H1 (cell line): ENCODE measurements around the gene OR51B5.

Experiments used
- ATF2 ChIP-seq: IDR thresholded peaks from 2 replicates; pipeline ENCODE4 v1.6.1; 2012; ENCODE audit warnings: low read length, inconsistent platforms
- CTCF ChIP-seq, 3 experiments: IDR thresholded peaks; 1 replicate in 2 of 3; 2 replicates in 1 of 3; pipeline versions ENCODE4 v1.5.1 to v1.6.1; 2011; ENCODE audit warnings: low read length in 3 of 3, mild to moderate bottlenecking in 3 of 3, inconsistent platforms in 2 of 3, low read depth in 1 of 3, moderate library complexity in 1 of 3; ENCODE audit not compliant: insufficient read depth in 1 of 3; ENCODE audit errors: control extremely low read depth in 1 of 3
- EZH2 ChIP-seq: fragments of 200-600 bp; sonication (generic); IDR thresholded peaks from 2 replicates; pipeline ENCODE4 v1.7.1; 2012; ENCODE audit warnings: low read depth, mild to moderate bottlenecking, moderate library complexity, low read length, inconsistent platforms; ENCODE audit not compliant: severe bottlenecking
- SIN3A ChIP-seq, 2 experiments: IDR thresholded peaks in 1 of 2; conservative IDR thresholded peaks in 1 of 2; 2 replicates each; pipeline ENCODE4 v1.6.1; 2011 to 2012; ENCODE audit warnings: low read length in 2 of 2, improper control_type of control experiment in 1 of 2, low read depth in 1 of 2, mild to moderate bottlenecking in 1 of 2
- SRF ChIP-seq: IDR thresholded peaks from 2 replicates; pipeline ENCODE4 v1.6.1; 2011; ENCODE audit warnings: mild to moderate bottlenecking, low read depth, low read length, moderate library complexity
- TCF12 ChIP-seq: IDR thresholded peaks from 2 replicates; pipeline ENCODE4 v1.6.1; 2011; ENCODE audit warnings: low read depth, mild to moderate bottlenecking, low read length

- no peak for TF ChIP-seq ATF2
- TF ChIP-seq CTCF (IDR thresholded peaks at IDR 0.05; ENCODE audit: control extremely low read depth in 1 of 3, insufficient read depth in 1 of 3, low read depth in 1 of 3, low read length in 3 of 3), result no peak
- TF ChIP-seq SIN3A (conservative IDR thresholded peaks at IDR 0.05 in 1 of 2, IDR thresholded peaks at IDR 0.05 in 1 of 2; ENCODE audit: low read depth in 1 of 2, low read length in 2 of 2), result no peak
- no peak for TF ChIP-seq EZH2
- no peak for TF ChIP-seq SRF
- no peak for TF ChIP-seq TCF12
These were observed 20.9 kb upstream of the OR51B5 start for GRCh38 chr11:5364214-5364613.
